Mesodermal cell (in vitro differentiated cells): ENCODE data around the gene GRID1.

ENCODE experiments used
- H3K27ac ChIP-seq: 2 replicates; pipeline ENCODE4 v1.7.0; 2013; ENCODE audit warnings: mild to moderate bottlenecking, low read depth, low read length, moderate library complexity; ENCODE audit not compliant: severe bottlenecking
- H3K36me3 ChIP-seq: 2 replicates; pipeline ENCODE4 v1.7.1; 2013; ENCODE audit warnings: mild to moderate bottlenecking, low read length, moderate library complexity; ENCODE audit not compliant: control insufficient read depth, insufficient read depth
- H3K4me1 ChIP-seq: one replicate; pipeline ENCODE4 v1.7.1; 2013; ENCODE audit warnings: mild to moderate bottlenecking, low read length; ENCODE audit not compliant: insufficient read depth, control insufficient read depth, poor library complexity, severe bottlenecking
- H3K4me3 ChIP-seq: 2 replicates; pipeline ENCODE4 v1.7.0; 2013; ENCODE audit warnings: low read length, control low read depth, mild to moderate bottlenecking; ENCODE audit not compliant: insufficient read depth, poor library complexity, severe bottlenecking; ENCODE audit errors: extremely low read depth
- H3K9me3 ChIP-seq: 2 replicates; pipeline ENCODE4 v1.7.1; 2013; ENCODE audit warnings: mild to moderate bottlenecking, low read length, moderate library complexity; ENCODE audit not compliant: control insufficient read depth
- WGBS, 2 experiments: methylation state at CpG; one replicate each; pipeline ENCODE4 v1.1.5; 2013; ENCODE audit warnings: missing lambda C conversion rate in 2 of 2; ENCODE audit not compliant: insufficient coverage in 2 of 2; 5-methylcytosine and 5-hydroxymethylcytosine counted together

GRID1 gene

DNA sequence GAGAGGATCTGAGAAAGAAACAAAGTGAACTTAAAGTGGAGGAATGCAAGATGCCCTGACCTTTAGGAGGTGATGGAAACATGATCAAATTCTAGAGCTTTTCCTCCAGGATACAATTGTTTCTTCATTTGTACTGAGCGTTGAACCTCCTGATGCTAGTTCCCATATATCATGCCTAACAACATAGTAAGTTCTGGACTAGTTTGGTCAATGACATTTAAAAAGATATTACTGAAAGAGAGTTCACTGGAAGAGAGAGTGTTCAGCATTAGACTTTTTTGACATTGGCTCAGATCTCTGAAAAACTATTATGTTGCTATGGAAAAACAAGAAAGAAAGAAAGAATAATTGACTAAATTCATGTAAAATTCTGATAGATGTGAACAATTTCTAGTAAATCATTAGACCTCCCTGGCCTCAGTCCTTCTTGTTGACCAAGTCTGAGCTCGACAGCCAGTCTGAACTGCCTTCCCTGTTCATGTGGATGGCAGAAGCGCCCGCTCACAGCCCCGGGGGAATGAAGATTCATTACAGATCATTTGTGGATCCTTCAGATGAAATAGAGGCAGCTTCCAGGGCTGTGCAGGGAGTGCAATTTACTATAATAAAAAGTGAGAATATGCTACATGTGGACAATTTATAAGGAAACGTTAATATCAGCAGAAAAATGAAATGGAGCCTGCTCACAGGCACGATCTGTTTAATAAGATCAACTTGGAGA, 442.1 kb downstream of the GRID1 start:
- Histone ChIP-seq H3K4me1 (peaks cover 4% of the 10 kb centered on the region), H3K4me3 (no peak overlapping the region), H3K27ac (no peak overlapping the region), H3K9me3 (no peaks in the 10 kb centered on the region), H3K36me3 (no peaks in the 10 kb centered on the region)
- 92 to 98% methylated on average over 5 to 6 of the region's 7 CpGs for WGBS, 2 experiments

DNA sequence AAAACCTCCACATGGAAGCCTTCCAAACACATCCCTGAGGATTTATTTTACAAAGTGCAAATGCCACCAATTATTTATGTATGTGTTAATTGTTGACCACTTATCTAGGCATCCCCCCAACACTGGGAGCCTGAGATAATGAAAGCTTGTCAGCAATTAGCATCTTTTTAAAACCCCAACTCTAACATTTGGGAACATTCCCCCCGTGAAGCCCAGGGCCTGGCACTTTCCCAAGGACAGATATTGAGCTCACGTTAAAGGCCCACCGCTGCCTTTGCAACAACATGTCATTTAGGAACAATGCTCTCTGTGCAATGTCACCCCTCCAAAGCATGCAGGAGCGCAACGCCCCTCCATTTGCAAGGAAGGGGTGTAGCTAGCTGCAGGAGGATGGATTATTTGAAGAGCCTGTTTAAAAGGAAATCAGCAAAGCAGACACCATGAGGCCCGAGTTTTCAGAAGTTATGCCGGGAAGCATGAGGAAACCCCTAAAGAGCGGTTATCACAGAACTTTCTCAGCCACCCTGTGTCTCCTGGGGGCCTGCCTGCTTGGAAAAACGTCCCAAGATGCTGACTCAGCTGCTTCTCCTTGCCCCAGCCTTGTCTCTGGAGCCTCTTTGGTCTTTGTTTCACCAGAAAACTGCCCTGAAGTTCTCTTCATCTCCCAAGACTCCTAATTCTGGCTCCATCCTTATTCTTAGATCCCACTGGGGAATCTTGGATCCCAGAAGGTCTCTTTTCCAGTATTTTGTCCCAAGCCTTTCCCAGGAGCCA, 444.1 kb downstream of the GRID1 start:
- no peaks in the 10 kb centered on the region for H3K36me3 ChIP-seq
- 83 to 87% methylated on average over 6 to 8 of the region's 9 CpGs for WGBS, 2 experiments
- no peak overlapping the region for H3K4me3 ChIP-seq
- peaks cover 4% of the 10 kb centered on the region for H3K4me1 ChIP-seq
- no peak overlapping the region for H3K27ac ChIP-seq
- H3K9me3 ChIP-seq: no peaks in the 10 kb centered on the region

DNA sequence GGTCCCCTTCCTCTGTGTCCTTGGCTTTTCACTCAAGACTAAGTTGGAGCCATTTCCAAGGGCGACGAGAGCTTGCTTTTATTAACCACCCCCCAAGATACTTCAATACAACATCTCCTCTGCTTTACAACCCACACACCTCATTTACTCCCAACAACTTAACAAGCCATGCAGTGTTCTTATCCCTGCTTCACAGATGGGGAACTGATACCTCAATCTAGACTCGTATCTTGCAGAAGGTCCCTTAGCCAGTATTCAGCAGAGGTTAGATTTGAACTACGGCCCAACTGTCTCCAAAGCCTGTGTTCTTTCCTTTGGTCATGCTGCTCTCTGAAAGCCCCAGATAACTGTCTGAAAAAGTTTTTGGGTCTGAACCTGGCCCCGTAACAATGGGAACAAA, 444.8 kb downstream of the GRID1 start:
- Histone ChIP-seq H3K27ac (no peak overlapping the region), H3K9me3 (no peaks in the 10 kb centered on the region), H3K36me3 (no peaks in the 10 kb centered on the region), H3K4me3 (no peak overlapping the region), H3K4me1 (peaks cover 6% of the 10 kb centered on the region)
- WGBS, 2 experiments: 93 to 100% methylated on average over 5 of the region's 5 CpGs

DNA sequence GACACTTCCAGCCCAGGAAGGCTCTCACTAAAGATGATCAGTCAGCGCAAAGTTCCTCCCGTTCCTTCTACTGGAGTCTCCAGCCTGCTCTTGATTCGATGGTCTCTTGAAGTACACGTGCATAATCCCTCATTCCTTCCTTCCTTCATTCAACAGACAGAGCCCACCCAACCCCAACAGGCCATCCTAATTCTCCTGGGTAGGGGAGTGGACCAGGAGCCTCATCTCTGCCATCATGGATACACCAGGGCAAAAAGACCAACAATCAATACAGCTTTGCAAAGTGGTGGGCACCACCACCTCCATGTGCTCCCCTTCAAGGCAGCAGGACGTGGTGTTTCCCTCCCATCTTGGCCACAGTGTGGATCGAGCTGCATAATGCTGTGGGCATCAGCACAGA, 446.3 kb downstream of the GRID1 start:
- no peaks in the 10 kb centered on the region for H3K36me3 ChIP-seq
- H3K4me3 ChIP-seq: no peak overlapping the region
- no peaks in the 10 kb centered on the region for H3K9me3 ChIP-seq
- H3K27ac ChIP-seq: no peak overlapping the region
- peaks cover 9% of the 10 kb centered on the region for H3K4me1 ChIP-seq
- 92 to 100% methylated on average over 4 of the region's 6 CpGs for WGBS, 2 experiments

DNA sequence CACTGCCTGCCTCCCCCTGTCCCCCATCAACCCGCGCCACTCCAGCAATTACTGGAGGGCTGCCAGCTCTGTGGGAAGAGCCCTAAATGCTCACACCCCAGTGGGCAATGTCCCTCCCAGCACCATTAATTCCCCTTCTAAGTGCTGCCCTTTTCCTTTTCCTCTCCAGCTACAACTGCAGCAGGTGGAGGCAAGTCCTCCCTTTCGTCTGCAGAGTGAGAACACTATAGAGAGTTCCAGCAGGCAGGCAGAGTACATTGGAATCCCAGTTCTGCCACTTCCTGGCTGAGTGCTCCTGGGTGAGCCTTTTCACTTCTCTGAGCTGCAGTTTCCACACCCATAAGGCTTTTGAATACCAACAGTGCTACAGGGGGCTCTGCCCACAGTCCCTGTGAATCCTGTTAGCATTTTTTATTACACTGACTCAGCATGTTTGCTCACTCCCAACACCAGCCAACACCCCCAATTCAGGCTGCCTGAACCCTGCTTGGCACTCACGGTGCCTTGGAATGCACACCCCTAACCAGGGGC, 447.0 kb downstream of the GRID1 start:
- Histone ChIP-seq H3K9me3 (no peaks in the 10 kb centered on the region), H3K4me3 (no peak overlapping the region), H3K36me3 (no peaks in the 10 kb centered on the region), H3K4me1 (peaks cover 9% of the 10 kb centered on the region), H3K27ac (no peak overlapping the region)
- WGBS, 2 experiments: 63 to 70% methylated on average over 4 of the region's 4 CpGs

DNA sequence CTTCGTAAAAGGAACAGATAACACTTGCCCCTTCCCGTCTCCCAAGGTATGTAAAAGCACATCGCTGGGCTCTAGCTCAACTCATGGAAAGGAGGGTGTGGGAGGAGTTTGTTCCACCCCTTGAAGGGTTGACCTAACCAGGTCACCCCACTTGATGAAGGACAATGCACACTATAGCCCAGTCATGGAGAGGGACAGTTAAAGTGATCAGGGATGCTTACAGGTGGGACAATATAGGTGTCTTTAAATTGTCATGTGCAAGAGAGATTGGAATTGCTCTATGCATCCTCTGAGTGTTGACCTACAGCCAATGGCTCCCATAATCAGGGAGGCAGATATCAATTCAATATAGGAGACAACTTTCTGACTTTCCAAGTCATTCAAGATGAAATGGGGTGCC, 448.2 kb downstream of the GRID1 start:
- Histone ChIP-seq H3K4me3 (no peak overlapping the region), H3K27ac (no peak overlapping the region), H3K36me3 (no peaks in the 10 kb centered on the region), H3K4me1 (peaks cover 9% of the 10 kb centered on the region), H3K9me3 (no peaks in the 10 kb centered on the region)
- 83% methylated on average over 1 of the region's 3 CpGs; no CpG with 5 or more reads in 1 of the 2 experiments for WGBS, 2 experiments

DNA sequence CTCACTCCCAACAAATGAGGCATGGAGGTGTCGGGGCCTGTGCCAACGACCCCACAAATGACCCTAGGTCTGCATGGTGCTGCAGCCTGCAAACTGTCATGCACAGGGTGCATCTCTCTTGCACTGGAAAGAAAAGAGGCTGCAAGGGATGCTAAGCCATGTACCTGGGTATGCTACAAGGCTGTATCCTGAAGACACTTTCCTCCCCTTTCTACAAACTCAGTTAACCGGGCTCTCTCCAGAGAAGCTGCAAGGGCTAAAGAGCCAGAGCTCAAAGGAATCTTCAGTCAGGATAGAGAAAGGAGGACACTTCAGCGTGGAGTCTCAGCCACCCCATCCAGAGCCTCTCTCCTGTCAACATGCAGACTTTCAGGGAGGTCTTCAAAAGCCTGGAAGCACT, 449.0 kb downstream of the GRID1 start:
- no peaks in the 10 kb centered on the region for H3K9me3 ChIP-seq
- H3K27ac ChIP-seq: no peak overlapping the region
- WGBS, 2 experiments: 79 to 85% methylated on average over 3 of the region's 4 CpGs
- peaks cover 9% of the 10 kb centered on the region for H3K4me1 ChIP-seq
- H3K36me3 ChIP-seq: no peaks in the 10 kb centered on the region
- H3K4me3 ChIP-seq: no peak overlapping the region

DNA sequence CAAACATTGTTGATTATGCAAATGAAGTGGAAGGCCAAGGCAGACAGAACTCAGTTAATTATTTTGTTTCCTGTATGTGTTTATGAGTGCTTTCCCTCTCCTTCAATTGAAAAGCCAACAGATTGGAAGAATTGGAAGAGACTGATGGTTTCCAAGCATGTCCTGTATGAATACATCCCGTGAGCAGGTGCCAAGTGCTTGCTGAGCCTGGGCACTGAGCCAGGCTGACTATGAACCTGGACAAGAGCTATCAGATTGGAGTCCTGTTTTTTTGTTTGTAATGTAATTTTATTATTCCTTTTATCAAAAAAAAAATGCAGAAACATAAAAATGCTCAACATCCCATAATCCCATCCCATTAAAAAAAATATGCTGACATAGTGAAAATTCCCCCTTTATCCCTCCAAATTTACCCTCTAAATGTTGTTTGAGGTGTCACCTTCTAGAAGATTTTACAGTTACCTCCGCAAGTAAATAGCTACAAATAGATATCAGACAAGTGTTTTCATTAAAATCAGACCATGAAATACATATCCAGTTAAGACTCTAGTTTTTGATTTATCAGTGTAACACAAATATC, 449.5 kb downstream of the GRID1 start:
- Histone ChIP-seq H3K36me3 (no peaks in the 10 kb centered on the region), H3K9me3 (no peaks in the 10 kb centered on the region), H3K4me1 (peaks cover 9% of the 10 kb centered on the region), H3K4me3 (no peak overlapping the region), H3K27ac (no peak overlapping the region)
- 80 to 100% methylated on average over 1 to 2 of the region's 2 CpGs for WGBS, 2 experiments

DNA sequence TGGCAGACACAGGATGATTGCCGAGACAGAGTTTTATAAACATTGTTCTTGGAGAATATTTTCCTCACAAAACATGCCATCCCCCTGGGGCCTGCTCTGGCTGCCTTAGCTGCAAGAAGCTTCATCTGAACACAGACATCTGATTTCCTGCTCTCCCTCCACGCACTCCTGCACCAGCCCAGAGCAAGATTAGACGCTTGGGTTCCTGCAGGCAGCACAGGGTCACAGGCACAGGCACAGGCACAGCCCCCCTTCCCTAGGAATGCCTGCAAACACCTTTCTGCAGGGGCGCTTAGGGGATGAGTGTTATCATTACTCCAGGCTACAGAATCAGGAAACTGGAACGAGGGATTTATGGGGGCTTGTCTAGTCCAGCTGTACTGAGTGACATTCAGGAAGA, 450.3 kb downstream of the GRID1 start:
- no peak overlapping the region for H3K4me3 ChIP-seq
- H3K4me1 ChIP-seq: peaks cover 9% of the 10 kb centered on the region
- no peaks in the 10 kb centered on the region for H3K36me3 ChIP-seq
- no peaks in the 10 kb centered on the region for H3K9me3 ChIP-seq
- H3K27ac ChIP-seq: no peak overlapping the region
- WGBS, 2 experiments: 81 to 86% methylated on average over 4 of the region's 5 CpGs

DNA sequence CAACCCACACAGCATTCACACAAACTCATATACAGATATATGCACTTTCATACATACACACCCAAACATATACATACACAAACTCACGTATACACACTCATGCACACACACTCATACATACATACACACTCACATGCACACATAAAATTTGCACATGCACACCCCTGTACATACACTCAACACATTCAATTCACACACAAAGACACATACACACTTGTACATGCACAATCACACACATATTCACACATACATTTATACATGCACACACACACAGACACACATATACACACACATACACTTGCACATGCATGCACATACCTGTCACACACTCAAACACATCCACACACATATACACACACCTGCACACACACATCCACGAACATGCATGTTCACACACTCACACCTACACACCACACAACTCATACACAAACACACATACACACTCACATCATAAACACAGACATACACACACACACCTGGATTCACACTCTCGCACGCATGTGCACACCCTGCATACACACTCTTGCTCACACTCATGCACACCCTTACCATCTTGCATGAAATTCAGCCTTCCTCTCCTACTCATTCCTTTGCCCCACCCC, 451.2 kb downstream of the GRID1 start:
- Histone ChIP-seq H3K27ac (no peak overlapping the region), H3K4me3 (no peak overlapping the region), H3K36me3 (no peaks in the 10 kb centered on the region), H3K9me3 (no peaks in the 10 kb centered on the region), H3K4me1 (peaks cover 9% of the 10 kb centered on the region)
- WGBS, 2 experiments: 92 to 94% methylated on average over 4 of the region's 4 CpGs
